HG02678 (cell line): ENCODE measurements around the gene INO80B.

Experiments used
- ATAC-seq: cut with Tn5 transposase; IDR thresholded peaks from one replicate; pipeline ENCODE4 v1.9.1; 2021; ENCODE audit warnings: mild to moderate bottlenecking, moderate library complexity; ENCODE audit not compliant: unreplicated experiment

INO80B gene

GRCh38 chr2:74500578-74500946 lies 45.7 kb downstream of the INO80B start:
- ATAC-seq, result no peak

DNA sequence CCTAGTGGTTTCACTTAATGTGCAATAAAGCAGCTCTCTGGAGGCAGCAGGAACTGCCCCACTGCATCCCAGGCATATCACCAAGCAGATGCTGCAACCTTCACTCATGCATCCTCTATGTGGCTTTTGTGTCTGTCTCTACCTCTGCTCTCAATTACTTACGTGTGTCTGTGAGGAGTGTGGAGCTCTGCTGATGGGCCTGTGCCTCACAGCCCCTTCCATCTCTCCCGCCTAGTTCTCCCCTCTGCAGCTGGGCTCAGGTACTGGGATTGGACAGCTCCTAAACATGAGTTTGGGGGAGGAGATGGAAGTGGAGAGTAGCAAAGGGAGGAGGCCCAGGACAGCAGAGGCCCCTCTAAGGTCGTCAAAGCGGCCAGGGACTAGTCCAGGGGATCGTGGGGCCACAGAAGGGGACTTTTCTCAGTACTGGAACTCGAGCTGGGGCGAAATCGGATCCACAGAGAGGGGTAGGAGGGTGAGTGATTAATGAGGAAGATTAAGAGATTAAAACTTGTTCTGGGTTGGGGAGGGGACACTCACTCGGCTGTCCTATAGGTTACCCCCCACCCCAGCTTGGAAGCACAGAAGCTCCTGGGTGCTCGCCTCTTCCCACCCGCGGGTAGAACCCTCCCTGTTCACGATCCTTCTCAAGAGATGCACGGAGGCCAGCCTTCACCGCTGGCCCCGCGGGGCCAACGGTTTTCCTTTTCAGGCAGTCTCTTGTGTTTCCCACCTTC lies 46.6 kb downstream of the INO80B start:
- no peak for ATAC-seq

DNA sequence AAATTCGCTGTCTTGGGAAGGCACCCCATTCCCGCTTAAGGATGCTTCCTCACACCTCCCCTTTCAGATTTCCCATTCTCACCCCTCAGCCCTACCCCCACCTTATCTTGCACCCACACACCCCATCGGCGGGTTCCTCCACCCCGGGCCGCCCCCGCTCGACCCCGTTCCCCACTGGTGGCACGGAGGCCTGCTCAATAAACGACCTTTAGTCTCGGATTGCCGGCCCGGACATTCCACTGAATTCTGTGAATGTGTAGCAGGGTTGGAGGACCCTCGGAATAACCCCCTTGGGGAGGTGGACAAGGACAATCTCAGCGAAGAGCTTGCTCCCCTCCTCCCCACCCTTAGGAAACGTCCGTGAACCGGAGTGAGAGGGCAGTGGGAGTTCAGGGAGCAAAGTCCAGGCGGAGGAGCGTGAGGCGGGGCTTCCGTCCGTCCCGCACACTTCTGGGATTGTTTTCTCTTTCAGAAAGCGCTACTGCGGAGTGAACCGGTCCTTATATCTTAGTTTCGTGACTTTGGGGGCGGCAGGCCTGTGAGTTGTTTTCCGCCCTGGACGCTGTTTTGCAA lies 47.3 kb downstream of the INO80B start:
- ATAC-seq, result no peak

DNA sequence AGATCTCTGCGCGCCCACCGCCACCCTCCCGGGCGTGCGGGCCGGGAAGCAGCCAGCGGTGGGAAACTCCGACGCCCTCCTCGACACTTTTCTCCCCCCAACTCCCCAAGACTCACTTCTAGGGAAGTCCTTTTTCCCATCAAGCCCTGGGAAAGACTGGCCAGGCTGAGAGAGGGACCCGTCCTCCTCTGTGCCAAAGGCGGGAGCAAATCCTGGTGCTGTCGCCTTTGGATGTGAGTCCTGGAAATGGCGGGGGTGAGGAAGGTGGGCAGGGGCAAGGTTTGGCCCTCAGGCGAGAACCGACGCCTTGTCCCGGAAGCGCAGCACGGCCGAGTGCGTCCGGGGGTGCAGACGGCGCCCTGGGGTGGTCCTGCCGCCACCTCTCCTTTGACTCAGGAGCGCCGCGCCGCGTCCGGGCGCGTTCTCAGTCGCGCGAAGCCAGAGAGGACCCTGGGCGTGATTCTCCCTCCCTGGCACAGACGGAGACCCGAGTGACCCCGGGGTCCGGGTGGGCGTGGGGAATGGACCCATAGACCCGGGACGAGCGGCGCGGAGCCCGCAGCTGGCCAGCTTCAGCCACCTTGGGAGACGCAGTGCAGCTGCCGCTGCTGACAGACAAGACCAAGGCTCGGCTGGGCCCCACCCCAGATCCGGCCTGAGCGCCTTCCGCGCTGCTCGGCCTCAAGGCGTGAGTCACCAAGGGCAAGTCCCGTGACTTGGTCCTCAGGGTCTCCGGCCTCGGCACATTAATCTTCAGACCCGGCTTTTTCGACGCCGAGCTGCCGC lies 48.0 kb downstream of the INO80B start:
- peak; percentile 35 for ATAC-seq

DNA sequence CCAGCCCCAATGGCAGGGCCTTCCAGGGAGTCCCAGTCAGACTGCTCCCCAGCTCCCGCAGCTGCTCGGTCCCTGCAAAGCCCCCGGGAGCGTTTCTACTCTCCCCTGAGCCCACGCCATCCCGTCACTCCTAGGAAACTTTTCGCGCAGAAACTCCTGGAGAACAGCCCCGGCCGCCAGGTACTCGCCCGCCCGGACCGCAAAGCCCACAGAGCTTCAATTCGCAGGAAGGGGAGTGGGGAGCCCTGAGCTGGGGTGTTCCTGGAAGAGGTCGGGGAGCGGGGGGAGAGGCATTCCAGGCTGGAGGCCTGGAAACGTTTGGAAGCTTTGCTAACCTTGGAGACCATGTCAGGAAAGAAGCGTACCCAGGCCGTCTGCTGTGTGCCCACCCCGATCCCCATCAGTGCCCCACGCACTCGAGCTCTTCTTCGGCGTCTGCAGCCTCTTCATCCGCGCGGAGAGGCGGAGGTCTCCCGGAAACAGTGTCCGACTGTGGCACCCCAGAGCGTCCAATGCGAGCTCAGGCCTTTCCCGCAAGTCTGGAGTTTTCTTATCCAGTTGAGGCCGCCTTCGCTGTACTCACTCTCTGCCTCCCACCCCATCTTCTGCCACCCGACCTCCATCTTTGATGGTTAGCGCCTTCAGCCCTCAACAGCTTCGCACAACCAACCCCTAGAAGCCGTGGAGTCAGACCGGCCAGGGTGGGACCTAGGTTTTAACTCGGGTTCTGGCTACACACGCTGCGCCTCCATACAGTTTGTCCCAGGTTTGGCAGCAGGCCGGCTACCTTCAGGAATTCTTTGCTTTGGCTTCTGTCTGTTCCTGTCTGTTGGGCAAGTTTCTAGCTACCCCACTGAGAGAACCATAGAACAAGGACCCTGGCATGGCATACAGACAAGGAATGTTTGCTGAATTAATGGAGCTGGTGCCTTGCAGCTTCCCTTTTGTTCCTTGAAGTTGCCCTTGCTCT lies 48.9 kb downstream of the INO80B start:
- ATAC-seq, result no peak

DNA sequence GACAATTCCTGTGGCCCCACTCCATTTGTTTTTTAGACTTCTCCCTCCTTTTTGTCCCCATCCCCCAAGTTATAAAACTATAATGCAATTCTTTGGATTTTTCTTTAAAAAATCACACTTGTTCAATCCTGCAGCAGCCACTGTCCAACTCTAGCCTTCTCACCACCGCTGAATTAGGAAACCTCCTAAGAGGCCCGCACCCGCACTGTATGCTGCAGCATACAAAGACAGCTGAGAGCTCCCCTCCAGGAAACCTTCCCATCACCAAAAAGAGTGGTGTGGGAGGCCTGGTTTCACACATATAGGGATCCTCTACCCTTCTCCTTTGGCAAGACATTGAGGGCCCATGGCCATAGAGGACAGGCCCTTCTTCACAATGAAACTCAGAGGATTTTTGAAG lies 49.7 kb downstream of the INO80B start:
- no peak for ATAC-seq

GRCh38 chr2:74505448-74506246 lies 50.8 kb downstream of the INO80B start:
- no peak for ATAC-seq

- peak; percentile 89 for ATAC-seq
Measured at GRCh38 chr2:74507145-74507925, 52.4 kb downstream of the INO80B start, which contains the start of gene PCGF1. Gene PCGF1 (minus strand): TSS chr2:74507695. CDS start chr2:74507668, 27 bp downstream.
